Keratinocyte (primary cell): Measurements from ENCODE around the gene NEK10. TPM values are rescaled to one million over a fixed set of nuclear protein-coding genes. Genes with fewer than 3 reads are reported as not detected.

ENCODE experiments used
- DNase-seq: peaks from one replicate; pipeline ENCODE4 v3.0.0-alpha.2; 2011; ENCODE audit warnings: low read depth, missing footprints, low spot score
- FAIRE-seq: peaks from 2 replicates; lab custom pipeline; 2011; peaks lifted over from hg19 to GRCh38; lab: Jason Lieb, UNC
- H2AFZ ChIP-seq: 2 replicates; pipeline ENCODE4 v1.6.0; 2012; ENCODE audit warnings: low read length, control low read depth, inconsistent platforms; ENCODE audit not compliant: control insufficient read depth
- H3K27ac ChIP-seq: 2 replicates; pipeline ENCODE4 v1.5.1; 2011; ENCODE audit warnings: low read length; ENCODE audit not compliant: control insufficient read depth, insufficient read depth
- H3K27me3 ChIP-seq: 3 replicates; pipeline ENCODE4 v1.6.0; 2011; ENCODE audit warnings: low read length; ENCODE audit not compliant: control insufficient read depth, insufficient read depth; ENCODE audit errors: extremely low read depth
- H3K36me3 ChIP-seq, 2 experiments: 2 replicates in 1 of 2; 3 replicates in 1 of 2; pipeline ENCODE4 v1.5.1; 2011; ENCODE audit warnings: low read length in 2 of 2, mild to moderate bottlenecking in 1 of 2; ENCODE audit not compliant: control insufficient read depth in 2 of 2, insufficient read depth in 2 of 2; ENCODE audit errors: extremely low read depth in 1 of 2
- H3K4me1 ChIP-seq: 3 replicates; pipeline ENCODE4 v1.5.1; 2011; ENCODE audit warnings: low read length; ENCODE audit not compliant: control insufficient read depth, insufficient read depth; ENCODE audit errors: extremely low read depth
- H3K4me2 ChIP-seq: 3 replicates; pipeline ENCODE4 v1.6.0; 2011; ENCODE audit warnings: low read depth, low read length; ENCODE audit not compliant: control insufficient read depth, insufficient read depth; ENCODE audit errors: extremely low read depth
- H3K4me3 ChIP-seq, 3 experiments: fragments of 200-600 bp in 1 of 3; sonication (generic) in 1 of 3; 2 replicates in 2 of 3; 3 replicates in 1 of 3; pipeline ENCODE4 v1.5.1; 2011 to 2016; ENCODE audit warnings: low read length in 3 of 3, mild to moderate bottlenecking in 3 of 3, control low read depth in 2 of 3, inconsistent platforms in 1 of 3, low read depth in 1 of 3, mixed read lengths in 1 of 3, mixed run types in 1 of 3, moderate library complexity in 1 of 3; ENCODE audit not compliant: control insufficient read depth in 2 of 3, insufficient read depth in 2 of 3; ENCODE audit errors: extremely low read depth in 1 of 3
- H3K79me2 ChIP-seq: 2 replicates; pipeline ENCODE4 v1.6.0; 2012; ENCODE audit warnings: low read length; ENCODE audit not compliant: control insufficient read depth, insufficient read depth
- H3K9ac ChIP-seq: 3 replicates; pipeline ENCODE4 v1.6.0; 2011; ENCODE audit warnings: low read length; ENCODE audit not compliant: control insufficient read depth, insufficient read depth; ENCODE audit errors: extremely low read depth
- H3K9me1 ChIP-seq: 3 replicates; pipeline ENCODE4 v1.6.0; 2011; ENCODE audit warnings: low read length; ENCODE audit not compliant: control insufficient read depth, insufficient read depth; ENCODE audit errors: extremely low read depth
- H3K9me3 ChIP-seq: 2 replicates; pipeline ENCODE4 v1.5.1; 2012; ENCODE audit warnings: low read depth, low read length; ENCODE audit not compliant: control insufficient read depth
- H4K20me1 ChIP-seq: 3 replicates; pipeline ENCODE4 v1.6.0; 2011; ENCODE audit warnings: low read length; ENCODE audit not compliant: control insufficient read depth, insufficient read depth; ENCODE audit errors: extremely low read depth
- EZH2 ChIP-seq: IDR thresholded peaks from one replicate; pipeline ENCODE4 v1.6.1; 2012; ENCODE audit warnings: inconsistent platforms, mild to moderate bottlenecking, low read length, moderate library complexity
- dilution Hi-C: fragments of 300-500 bp; cut with MboI; formaldehyde crosslinking; loops from one replicate; pipeline ENCODE4 v1.7.0; 2020; ENCODE audit warnings: low sequenced_read_pairs; ENCODE audit not compliant: extremely low pct_ligation_motif_present
- polyA plus RNA-seq, 5 experiments: library from polyadenylated mRNA; depleted of rRNA in 3 of 5; stranded (reverse) in 3 of 5; stranded (forward) in 1 of 5; unstranded in 1 of 5; fragments of >200 nt; gene quantifications; 1 replicate in 1 of 5; 2 replicates in 3 of 5; 3 replicates in 1 of 5; pipeline versions ENCODE4 v1.2.1 to v1.2.3, GENCODE V29; 2011 to 2012; ENCODE audit warnings: missing spikeins in 2 of 5, low read depth in 1 of 5, low replicate concordance in 1 of 5
- TF ChIP-seq, protein P1 (sequence below), 3 experiments: IDR thresholded peaks in 1 of 3; conservative IDR thresholded peaks in 1 of 3; optimal IDR thresholded peaks in 1 of 3; 2 replicates in 2 of 3; 3 replicates in 1 of 3; pipeline versions ENCODE3 to v1.5.1; 2011; ENCODE audit warnings: low read length in 3 of 3, mild to moderate bottlenecking in 3 of 3, moderate library complexity in 2 of 3, control low read depth in 1 of 3, inconsistent platforms in 1 of 3; ENCODE audit not compliant: insufficient read depth in 2 of 3; ENCODE audit errors: extremely low read depth in 1 of 3

Gene NEK10
- polyA plus RNA-seq, 1 donor (not counting 4 experiments of a cell fraction or from before 2014, with no cell fraction given): 0.98 TPM

DNA sequence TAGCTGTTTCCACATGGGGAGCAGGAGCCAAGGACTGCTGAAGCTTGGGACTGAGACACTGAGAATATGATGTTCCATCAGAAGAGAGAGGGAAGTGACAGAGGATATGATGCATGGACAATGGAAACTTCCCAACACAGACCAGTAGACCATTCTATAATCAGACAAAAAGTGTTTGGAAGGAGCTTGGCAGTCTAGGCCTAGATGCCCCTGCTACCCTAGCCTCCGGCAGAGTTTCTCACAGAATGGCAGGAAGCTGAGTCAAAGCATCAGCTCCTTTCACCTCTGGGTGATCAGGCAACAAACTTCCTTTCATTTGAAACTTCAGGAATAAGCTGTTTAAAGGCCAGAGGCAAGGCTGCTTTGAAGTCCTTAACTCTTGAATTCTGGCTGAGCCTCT is 222.0 kb downstream of the NEK10 start:
- no peak for FAIRE-seq
- no peak overlapping the region for H3K4me2 ChIP-seq
- H3K79me2 ChIP-seq: no peaks in the 10 kb centered on the region
- no peaks in the 10 kb centered on the region for H4K20me1 ChIP-seq
- no peak for DNase-seq
- no peaks in the 10 kb centered on the region for H3K9me1 ChIP-seq
- H3K27ac ChIP-seq: no peak overlapping the region
- TF ChIP-seq, protein P1, sequence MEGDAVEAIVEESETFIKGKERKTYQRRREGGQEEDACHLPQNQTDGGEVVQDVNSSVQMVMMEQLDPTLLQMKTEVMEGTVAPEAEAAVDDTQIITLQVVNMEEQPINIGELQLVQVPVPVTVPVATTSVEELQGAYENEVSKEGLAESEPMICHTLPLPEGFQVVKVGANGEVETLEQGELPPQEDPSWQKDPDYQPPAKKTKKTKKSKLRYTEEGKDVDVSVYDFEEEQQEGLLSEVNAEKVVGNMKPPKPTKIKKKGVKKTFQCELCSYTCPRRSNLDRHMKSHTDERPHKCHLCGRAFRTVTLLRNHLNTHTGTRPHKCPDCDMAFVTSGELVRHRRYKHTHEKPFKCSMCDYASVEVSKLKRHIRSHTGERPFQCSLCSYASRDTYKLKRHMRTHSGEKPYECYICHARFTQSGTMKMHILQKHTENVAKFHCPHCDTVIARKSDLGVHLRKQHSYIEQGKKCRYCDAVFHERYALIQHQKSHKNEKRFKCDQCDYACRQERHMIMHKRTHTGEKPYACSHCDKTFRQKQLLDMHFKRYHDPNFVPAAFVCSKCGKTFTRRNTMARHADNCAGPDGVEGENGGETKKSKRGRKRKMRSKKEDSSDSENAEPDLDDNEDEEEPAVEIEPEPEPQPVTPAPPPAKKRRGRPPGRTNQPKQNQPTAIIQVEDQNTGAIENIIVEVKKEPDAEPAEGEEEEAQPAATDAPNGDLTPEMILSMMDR (optimal IDR thresholded peaks at IDR 0.05 in 1 of 3, IDR thresholded peaks at IDR 0.05 in 1 of 3, conservative IDR thresholded peaks at IDR 0.05 in 1 of 3; ENCODE audit: extremely low read depth in 1 of 3, insufficient read depth in 2 of 3, low read length in 3 of 3): no peak
- no peak for TF ChIP-seq EZH2
- no peaks in the 10 kb centered on the region for H3K9me3 ChIP-seq
- no peaks in the 10 kb centered on the region for H3K27me3 ChIP-seq
- H3K36me3 ChIP-seq: no peaks in the 10 kb centered on the region
- no peak overlapping the region for H3K9ac ChIP-seq
- H3K4me1 ChIP-seq: no peaks in the 10 kb centered on the region
- dilution Hi-C loops: loop anchor here (25.0 kb wide), 1 partner anchor 115 kb away; no protein-coding TSS in a partner anchor
- no peak overlapping the region for H3K4me3 ChIP-seq
- no peak overlapping the region for H2AFZ ChIP-seq

DNA sequence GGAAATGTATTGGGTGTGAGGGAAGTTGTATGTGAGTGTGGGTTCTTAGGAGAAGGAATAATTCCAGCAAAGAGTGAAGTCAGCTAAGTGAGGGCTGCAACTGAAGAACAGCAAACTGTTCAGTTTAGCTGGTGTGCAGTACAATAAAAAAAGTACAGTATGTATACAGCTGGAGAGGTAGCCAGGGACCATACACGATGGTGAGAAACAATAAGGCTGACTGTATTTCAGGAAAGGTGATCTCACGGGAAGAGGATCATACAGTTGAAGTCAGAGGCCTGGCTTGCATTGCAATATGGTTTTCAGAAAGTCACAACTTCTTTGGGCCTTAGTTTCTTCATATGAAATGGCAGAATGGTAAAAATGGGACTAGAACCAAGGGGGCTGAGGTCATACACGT is 222.4 kb downstream of the NEK10 start:
- dilution Hi-C loops: loop anchor here (25.0 kb wide), 1 partner anchor 116 kb away; no protein-coding TSS in a partner anchor
- Histone ChIP-seq H4K20me1 (no peaks in the 10 kb centered on the region), H3K9ac (no peak overlapping the region), H3K27me3 (no peaks in the 10 kb centered on the region), H3K27ac (no peak overlapping the region), H3K4me3 (no peak overlapping the region), H2AFZ (no peak overlapping the region), H3K9me3 (no peaks in the 10 kb centered on the region), H3K4me2 (no peak overlapping the region), H3K9me1 (no peaks in the 10 kb centered on the region), H3K36me3 (no peaks in the 10 kb centered on the region), H3K4me1 (no peaks in the 10 kb centered on the region), H3K79me2 (no peaks in the 10 kb centered on the region)
- DNase-seq (no peak), FAIRE-seq (no peak)
- TF ChIP-seq, protein P1 (optimal IDR thresholded peaks at IDR 0.05 in 1 of 3, IDR thresholded peaks at IDR 0.05 in 1 of 3, conservative IDR thresholded peaks at IDR 0.05 in 1 of 3; ENCODE audit: extremely low read depth in 1 of 3, insufficient read depth in 2 of 3, low read length in 3 of 3): no peak
- no peak for TF ChIP-seq EZH2
